Tibial nerve (tissue), 3 donors: ENCODE measurements around the gene PCDH9.

Source experiments
- CTCF ChIP-seq, 5 experiments: fragments of 200-600 bp in 3 of 5; fragments of 450-650 bp in 2 of 5; sonication (generic) in 3 of 5; IDR thresholded peaks; one replicate each; pipeline ENCODE4 v1.5.1; 2016 to 2019; ENCODE audit warnings: antibody characterized with exemption in 5 of 5, mild to moderate bottlenecking in 3 of 5, moderate library complexity in 2 of 5
- POLR2A ChIP-seq, 2 donors: fragments of 450-650 bp; IDR thresholded peaks; one replicate each; pipeline ENCODE4 v1.6.1; 2017; ENCODE audit warnings: antibody characterized with exemption in 2 of 2, mild to moderate bottlenecking in 2 of 2, moderate library complexity in 2 of 2

DNA sequence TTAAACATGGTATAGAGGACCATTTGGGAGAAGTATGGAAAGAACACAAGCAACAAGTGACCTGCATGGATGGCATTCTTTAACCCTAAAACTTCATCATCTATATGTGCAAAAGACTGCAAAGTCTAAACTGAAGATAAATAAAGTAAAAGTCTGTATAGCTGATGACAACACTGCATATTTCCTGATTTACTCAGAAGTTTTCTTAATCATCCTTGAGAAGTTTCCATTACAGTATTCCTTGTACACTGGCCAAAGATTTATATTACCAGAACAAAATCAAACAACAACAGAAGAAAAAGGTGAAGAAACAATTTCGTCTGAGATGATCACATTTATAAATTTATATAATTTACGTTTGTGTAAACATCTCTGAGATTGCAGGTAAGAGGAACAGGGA lies 805.7 kb downstream of the PCDH9 start:
- no peak for TF ChIP-seq POLR2A (IDR thresholded peaks at IDR 0.05)
- TF ChIP-seq CTCF (IDR thresholded peaks at IDR 0.05), result no peak
